Activated CD4-positive, alpha-beta T cell treated with anti-CD3 and anti-CD28 coated beads for 1 hour (primary cell): ENCODE data around the gene TDRD12.
"Not testable (repeated sequence)": the region's sequence is repeated elsewhere in the genome, so short reads cannot be mapped to it uniquely, and the experiment has no call there.

Source experiments
- DNase-seq: peaks from one replicate; pipeline ENCODE4 v3.0.0-alpha.2; 2020

TDRD12 gene

DNA sequence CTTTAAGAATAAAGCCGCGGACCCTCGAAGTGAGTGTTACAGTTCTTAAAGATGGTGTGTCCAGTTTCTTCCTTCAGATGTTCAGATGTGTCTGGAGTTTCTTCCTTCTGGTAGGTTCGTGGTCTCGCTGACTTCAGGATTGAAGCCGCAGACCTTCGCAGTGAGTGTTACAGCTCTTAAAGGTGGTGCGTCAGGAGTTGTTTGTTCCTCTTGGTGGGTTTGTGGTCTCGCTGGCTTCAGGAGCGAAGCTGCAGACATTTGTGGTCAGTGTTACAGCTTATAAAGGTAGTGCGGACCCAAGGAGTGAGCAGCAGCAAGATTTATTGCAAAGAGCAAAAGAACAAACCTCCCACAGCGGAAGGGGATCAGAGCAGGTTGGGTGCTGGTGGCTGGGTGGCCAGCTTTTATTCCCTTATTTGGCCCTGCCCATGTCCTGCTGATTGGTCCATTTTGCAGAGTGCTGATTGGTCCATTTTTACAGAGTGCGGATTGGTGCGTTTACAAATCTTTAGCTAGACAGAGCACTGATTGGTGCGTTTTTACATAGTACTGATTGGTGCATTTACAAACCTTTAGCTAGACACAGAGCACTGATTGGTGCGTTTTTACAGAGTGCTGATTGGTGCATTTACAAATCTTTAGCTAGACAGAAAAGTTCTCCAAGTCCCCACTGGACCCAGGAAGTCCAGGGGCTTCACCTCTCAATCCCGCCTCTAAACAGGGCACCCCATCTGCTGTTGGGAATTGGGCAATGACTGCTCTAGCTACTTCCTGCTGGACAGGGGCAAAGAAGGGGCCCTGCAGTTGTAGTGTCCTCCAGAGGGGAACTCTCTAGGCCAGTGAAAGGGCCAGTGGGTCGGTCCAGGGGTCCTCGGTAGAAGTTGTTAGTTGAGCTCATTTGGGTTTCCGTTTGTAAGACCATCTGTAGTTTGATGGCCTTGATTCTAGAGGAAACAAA, 26.1 kb upstream of the TDRD12 start:
- not testable (repeated sequence) for DNase-seq

GRCh38 chr19:32694316-32694715, 25.3 kb upstream of the TDRD12 start:
- DNase-seq = not testable (repeated sequence)

DNA sequence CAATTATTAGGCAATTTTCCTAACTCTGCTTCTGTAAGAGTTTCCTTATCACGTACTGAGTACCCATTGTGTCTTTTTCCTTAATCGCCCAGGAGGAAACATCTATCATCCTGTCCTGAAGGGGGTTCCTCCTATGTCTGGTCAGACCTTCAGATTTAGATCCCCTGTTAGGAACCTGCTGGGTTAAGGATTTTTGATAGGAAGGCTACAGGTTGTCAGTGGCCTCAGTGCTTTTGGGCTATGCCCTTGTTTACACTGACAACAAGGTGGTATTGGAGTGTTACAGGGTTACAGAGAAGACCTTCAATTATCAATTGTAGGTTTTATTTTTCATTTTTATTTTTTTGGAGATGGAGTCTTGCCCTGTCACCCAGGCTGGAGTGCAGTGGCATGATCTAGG, 24.7 kb upstream of the TDRD12 start:
- not testable (repeated sequence) for DNase-seq

- not testable (repeated sequence) for DNase-seq
Measured at GRCh38 chr19:32695506-32695905, 24.1 kb upstream of the TDRD12 start.

DNA sequence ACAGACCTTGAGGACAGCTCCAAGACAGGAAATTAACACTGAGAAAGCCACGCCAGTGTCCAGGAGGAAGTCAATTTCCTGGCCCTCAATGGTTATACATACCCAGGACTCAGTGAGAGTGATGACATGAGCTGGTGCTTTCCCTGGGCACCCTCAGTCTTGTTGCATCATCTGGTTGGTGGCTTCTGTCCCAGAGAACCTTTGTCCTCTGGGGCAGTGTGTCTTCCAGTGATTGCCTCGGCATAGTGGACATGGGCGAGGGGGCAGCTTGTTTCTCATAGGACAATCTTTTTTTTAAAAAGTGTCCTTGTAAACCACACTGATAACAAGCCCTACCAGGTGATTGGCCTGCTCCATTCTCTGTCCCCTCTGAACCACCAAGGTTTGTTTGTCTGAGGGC, 22.8 kb upstream of the TDRD12 start:
- not testable (repeated sequence) for DNase-seq

DNA sequence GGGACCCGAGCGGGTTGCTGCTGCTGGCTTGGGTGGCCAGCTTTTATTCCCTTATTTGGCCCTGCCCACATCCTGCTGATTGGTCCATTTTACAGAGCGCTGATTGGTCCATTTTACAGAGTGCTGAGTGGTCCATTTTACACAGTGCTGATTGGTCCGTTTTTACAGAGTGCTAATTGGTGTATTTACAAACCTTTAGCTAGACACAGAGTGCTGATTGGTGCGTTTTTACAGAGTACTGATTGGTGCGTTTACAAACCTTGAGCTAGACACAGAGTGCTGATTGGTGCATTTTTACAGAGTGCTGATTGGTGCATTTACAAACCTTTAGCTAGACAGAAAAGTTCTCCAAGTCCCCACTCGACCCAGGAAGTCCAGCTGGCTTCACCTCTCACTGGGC, 19.4 kb upstream of the TDRD12 start:
- DNase-seq = not testable (repeated sequence)

DNA sequence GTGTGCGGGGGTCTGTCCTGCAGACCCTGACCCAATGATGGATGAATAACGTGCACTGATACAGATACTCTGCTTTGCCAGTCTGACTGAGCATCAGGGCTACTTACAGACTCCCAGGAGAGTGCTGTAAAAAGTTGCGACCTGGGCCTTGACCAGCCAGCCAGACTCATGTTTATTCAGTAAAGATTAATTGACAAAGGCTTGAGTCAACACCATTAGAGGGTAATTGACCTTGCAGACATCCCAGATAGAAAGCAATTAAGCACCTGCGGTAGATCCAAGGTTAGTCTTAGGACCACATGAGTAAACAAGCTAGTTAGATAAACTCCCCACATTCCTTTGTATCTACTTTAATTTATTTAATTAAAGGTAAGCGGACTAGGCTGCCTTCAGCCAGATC, 17.6 kb upstream of the TDRD12 start:
- no peak for DNase-seq

DNA sequence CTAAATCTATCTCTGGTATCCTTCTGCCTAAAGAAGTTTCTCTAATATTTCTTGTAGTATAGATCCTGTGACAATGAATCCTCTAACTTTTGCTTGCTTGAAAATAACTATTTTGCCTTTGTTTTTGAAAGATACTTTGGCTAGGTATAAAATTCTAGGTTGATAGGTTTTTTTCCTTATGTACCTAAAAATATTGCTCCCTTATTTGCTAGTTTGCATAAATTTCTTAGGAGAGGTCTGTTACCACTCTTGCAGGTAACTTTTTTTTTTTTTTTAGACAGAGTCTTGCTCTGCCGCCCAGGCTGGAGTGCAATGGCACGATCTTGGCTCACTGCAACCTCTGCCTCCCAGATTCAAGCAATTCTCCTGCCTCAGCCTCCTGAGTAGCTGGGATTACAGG, 15.6 kb upstream of the TDRD12 start:
- not testable (repeated sequence) for DNase-seq

- DNase-seq = peak; percentile 17
Measured at GRCh38 chr19:32708457-32708856, 11.1 kb upstream of the TDRD12 start.

DNA sequence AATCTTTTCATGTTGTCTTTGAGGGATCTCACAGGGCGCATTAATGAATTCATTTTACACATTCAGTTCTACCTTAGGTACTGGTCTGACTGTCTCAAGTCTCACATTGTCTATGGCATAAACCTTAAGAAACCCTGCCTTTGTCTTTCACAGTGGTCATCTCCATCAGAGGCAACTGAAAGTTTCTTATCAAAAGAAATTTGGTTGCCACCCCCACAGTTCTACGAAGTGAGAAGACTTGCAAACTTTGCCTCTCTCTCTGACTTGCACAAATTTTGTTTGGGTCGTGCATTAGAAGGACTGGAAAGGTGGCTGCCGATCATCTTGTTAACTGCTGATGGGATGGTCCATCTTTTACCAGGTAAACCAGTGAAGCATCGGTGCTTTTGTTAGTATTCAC, 10.5 kb upstream of the TDRD12 start:
- no peak for DNase-seq

DNA sequence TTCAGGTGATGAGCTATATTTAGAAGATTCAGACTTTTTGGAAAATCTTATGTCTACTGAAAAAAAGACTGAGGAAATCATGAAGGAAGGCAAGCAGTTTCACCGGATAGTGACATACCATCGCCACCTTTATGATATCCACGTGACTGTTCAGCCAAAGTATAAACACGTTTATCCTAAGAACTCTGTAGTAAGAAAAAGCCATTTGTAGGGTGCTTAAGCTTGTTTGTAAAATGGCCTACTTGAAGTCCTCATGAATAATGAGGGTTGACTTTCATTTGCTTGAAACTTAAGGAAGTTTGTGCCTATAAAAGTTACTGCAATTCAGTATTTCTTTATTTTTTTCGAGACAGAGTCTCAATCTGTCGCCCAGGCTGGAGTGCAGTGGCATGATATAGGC, 7.8 kb upstream of the TDRD12 start:
- DNase-seq = no peak

DNA sequence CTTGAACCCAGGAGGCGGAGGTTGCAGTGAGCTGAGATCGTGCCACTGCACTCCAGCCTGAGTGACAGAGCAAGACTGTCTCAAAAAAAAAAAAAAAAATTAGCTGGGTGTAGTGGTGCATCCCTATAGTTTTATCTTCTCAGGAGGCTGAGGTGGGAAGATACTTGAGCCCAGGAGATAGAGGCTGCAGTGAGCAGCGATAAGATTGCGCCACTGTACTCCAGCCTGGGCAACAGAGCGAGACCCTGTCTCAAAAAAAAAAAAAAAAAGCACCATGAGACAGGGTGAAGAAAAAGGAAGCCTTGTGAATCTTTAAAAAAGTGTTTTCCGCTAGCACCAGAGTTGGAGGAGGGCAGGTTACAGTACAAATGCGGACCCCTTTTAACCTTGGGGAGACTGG, 3.4 kb upstream of the TDRD12 start:
- not testable (repeated sequence) for DNase-seq

- DNase-seq = no peak
Measured at GRCh38 chr19:32717496-32717895, 2.1 kb upstream of the TDRD12 start.

DNA sequence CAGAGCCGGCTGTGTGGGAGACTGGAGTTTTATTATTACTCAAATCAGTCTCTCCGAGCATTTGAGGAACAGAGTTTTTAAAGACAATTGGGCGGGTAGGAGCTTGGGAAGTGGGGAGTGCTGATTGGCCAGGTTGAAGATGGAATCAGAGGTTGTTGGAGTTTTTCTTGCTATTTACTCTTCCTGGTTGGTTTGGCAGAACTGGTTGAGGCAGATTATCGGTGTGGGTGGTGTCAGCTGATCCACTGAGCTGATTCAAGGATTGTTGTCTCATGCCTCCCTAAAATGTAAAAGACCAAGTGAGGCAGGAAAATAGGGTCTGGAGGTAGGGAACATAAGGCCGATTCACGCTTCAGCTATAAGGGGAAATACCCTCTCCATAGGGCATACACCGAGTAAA, 1.3 kb upstream of the TDRD12 start:
- DNase-seq = no peak

GRCh38 chr19:32720216-32720935, 809 bp downstream of the TDRD12 start:
- no peak for DNase-seq

GRCh38 chr19:32720936-32721250, 1.3 kb downstream of the TDRD12 start:
- DNase-seq = no peak

GRCh38 chr19:32735936-32736335, 16.4 kb downstream of the TDRD12 start:
- DNase-seq = no peak

DNA sequence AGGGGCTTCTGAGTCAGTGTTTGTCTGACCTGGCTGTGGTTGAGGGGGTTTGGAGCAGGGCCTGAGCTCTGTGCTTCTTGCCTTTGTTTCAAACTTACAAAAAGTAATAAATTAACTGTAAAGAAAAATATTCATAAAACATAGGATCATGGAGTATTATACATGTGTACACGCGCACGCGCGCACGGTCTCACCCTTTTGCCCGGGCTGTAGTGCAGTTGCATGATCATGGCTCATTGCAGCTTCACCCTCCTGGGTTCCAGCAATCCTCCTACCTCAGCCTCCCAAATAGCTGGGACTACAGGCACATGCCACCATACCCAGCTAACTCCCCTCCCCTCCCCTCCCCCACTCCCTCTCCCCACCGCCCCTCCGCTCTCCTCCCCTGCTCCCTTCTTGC, 23.5 kb downstream of the TDRD12 start:
- no peak for DNase-seq

GRCh38 chr19:32743447-32743846, 23.9 kb downstream of the TDRD12 start:
- no peak for DNase-seq

DNA sequence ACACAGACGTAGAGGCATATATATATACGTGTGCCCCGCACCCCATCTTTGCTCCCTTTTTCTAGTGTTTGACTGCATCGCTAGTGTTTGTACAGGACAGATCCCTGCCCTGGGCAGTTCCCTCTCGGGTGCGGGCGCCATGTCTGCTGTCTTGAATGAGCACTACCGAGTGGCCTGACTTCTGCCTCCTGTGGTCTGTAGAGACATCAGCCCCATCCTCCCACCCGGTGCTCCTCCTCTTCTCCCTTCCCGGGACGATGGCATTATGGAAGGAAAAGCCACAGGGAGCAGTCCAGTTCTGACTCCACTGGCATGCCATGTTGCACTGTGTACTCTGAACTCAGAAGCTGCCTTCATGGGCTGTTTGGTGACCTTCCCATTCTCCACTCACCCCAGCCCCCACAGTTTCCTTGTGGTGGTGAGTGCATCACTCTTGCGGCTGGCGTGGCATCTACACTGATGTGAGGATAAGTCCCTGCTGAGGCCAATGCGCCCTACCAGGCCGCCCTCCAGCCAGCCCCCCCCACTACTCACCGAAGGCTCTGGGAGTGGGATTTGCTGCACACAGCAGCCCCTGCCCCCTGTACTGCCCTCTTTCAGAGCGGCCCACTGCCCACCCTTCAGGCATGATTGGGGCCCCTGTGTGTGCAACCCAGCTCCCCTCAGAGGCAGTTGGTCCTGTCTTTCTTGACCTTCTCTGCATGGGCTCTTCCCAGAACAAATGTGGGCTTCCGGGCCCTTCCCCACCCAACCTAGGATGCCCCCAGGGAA, 25.2 kb downstream of the TDRD12 start:
- DNase-seq = no peak

- not testable (repeated sequence) for DNase-seq
Measured at GRCh38 chr19:32745594-32746251, 26.2 kb downstream of the TDRD12 start.

GRCh38 chr19:32746631-32747196, 27.1 kb downstream of the TDRD12 start:
- peak; percentile 7 for DNase-seq

- no peak for DNase-seq
Measured at GRCh38 chr19:32748497-32748896, 28.9 kb downstream of the TDRD12 start.
